Immature natural killer cell (primary cell): ENCODE data around the gene CDC34. TPM values are rescaled to one million over a fixed set of nuclear protein-coding genes. Genes with fewer than 3 reads are reported as not detected.
A peak's percentile ranks its signal among the peaks of the same experiment; 100 is the strongest.

Experiments used
- DNase-seq, 3 donors: peaks; one replicate each; pipeline ENCODE4 v3.0.0; 2022; ENCODE audit warnings: mixed read lengths in 1 of 3
- H3K27ac Mint-ChIP-seq, 6 donors: one replicate each; pipeline ENCODE4 v1.8.0; 2020; ENCODE audit warnings: mixed read lengths in 6 of 6, mild to moderate bottlenecking in 5 of 6, inconsistent platforms in 4 of 6, moderate library complexity in 3 of 6
- H3K27me3 Mint-ChIP-seq, 3 donors: one replicate each; pipeline ENCODE4 v1.8.0; 2020 to 2021; ENCODE audit warnings: low read depth in 3 of 3, mild to moderate bottlenecking in 3 of 3, mixed read lengths in 3 of 3, moderate library complexity in 3 of 3, inconsistent platforms in 1 of 3
- H3K36me3 Mint-ChIP-seq, 3 donors: one replicate each; pipeline ENCODE4 v1.8.0; 2020; ENCODE audit warnings: mixed read lengths in 3 of 3, inconsistent platforms in 2 of 3, mild to moderate bottlenecking in 2 of 3
- H3K4me1 Mint-ChIP-seq, 2 donors: one replicate each; pipeline ENCODE4 v1.8.0; 2020; ENCODE audit warnings: inconsistent platforms in 2 of 2, mild to moderate bottlenecking in 2 of 2, mixed read lengths in 2 of 2, moderate library complexity in 1 of 2
- H3K4me3 Mint-ChIP-seq, 5 donors: one replicate each; pipeline ENCODE4 v1.8.0; 2020; ENCODE audit warnings: mild to moderate bottlenecking in 5 of 5, mixed read lengths in 5 of 5, inconsistent platforms in 3 of 5, moderate library complexity in 3 of 5
- H3K9me3 Mint-ChIP-seq, 6 donors: one replicate each; pipeline ENCODE4 v1.8.0; 2020; ENCODE audit warnings: mild to moderate bottlenecking in 6 of 6, mixed read lengths in 6 of 6, inconsistent platforms in 4 of 6, moderate library complexity in 3 of 6
- polyA plus RNA-seq, 3 donors: library from polyadenylated mRNA; unstranded; fragments of 300-500 nt; fragmentation: Illumina TruSeq; gene quantifications; one replicate each; pipeline ENCODE4 v1.2.3, GENCODE V29; 2021

The CDC34 gene
- polyA plus RNA-seq, 3 donors from 2014 or later = 40.6 to 57.7 (median 48.5) TPM

DNA sequence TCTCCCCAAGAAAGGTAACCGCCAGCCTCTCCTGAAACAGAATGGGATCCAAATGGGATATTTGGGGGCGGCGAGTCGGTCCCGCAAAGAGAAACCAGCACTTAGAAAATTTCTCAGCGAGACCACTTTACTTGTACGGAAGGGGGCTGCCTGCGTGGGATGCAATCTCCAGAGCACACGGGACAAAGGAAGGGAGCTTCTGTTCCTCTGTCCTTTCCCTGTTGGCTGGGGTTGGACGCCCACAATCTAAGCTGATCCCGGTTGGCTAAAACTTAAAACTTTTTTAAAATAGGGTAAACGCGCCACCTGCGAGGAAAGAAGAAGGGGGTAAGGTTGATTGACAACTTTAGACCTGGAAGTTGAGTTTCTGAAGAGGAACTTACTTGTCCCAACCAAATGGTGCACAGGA, 40.0 kb downstream of the CDC34 start:
- Mint-ChIP-seq H3K27me3 (peaks cover 24 to 33% (median 26%) of the 10 kb centered on the region in 3 donors), H3K36me3 (no peaks in the 10 kb centered on the region), H3K4me3 (peak overlapping the region; percentile 89 to 97 (median 91)), H3K27ac (peak overlapping the region; percentile 96 to 99 (median 97)), H3K4me1 (peaks cover 38 to 42% of the 10 kb centered on the region in 2 donors), H3K9me3 (no peaks in the 10 kb centered on the region)
- DNase-seq = peak in 1 of 3 donors; percentile 26

DNA sequence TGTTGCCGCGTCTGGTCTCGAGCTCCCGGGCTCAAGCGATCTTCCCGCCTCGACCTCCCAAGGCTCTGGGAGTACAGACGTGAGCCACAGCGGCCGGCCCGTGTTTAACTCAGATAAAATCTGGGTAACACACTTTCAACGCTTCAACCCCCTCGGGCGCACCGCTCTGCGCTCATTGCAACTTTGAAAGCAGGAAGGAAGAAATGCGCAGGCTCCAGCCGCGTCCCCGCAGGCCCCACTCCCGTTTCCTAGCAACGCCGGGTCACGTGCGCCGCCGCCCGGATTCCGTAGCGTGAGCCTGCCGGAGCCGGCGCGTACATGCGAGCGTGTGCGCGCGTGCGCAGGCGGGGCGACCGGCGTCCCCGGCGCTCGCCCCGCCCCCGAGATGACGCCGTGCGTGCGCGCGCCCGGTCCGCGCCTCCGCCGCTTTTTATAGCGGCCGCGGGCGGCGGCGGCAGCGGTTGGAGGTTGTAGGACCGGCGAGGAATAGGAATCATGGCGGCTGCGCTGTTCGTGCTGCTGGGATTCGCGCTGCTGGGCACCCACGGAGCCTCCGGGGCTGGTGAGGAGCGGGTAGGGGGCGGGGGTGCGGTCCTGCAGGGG, 40.7 kb downstream of the CDC34 start, which contains the start of gene BSG:
BSG (plus strand) TSS at position 457 of the 603 bp plus-strand sequence; CDS start at position 496, 39 bp downstream.
- H3K4me3 Mint-ChIP-seq = peak within 1 kb of the TSS; percentile 89 to 97 (median 91)
- H3K4me1 Mint-ChIP-seq = peaks cover 40 to 48% of the 10 kb centered on the region in 2 donors

DNA sequence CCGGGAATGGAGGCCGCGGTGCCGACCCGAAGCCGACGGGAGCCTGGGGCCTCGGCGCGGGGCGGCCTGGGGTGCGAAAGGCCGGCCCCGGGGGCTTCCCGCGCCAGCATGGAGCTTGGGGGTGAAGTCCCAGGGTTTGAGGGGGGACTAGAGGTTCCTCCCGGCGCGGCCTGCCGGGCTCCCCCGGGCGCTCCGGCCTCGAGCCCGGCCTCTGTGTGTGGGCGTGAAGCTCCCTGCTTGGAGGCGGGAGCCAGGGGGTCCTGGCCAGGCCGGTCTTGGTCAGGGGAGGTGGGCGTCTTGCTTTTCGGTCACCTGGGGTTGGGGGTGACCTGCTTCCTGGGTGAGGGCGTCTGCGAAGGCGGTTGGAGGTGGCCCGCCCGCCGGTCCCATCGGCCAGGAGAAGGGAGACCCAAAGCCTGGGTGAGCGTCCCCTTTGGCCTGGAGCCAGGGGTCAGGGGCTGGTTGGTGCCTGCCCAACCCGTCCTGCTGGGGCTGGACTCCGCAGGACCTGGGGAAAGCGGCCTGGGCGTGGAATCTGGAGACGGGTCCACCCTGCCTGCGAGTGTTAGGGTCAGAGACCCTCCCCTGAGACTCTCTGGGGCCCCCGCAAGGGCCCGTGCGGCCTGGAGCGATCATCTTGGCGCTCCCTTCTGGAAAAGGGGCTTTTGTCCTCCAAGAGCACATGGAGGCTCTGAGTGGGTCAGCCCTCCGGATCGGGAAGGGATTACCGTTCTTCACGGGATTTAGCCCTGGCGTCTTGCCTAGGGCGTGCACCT, 41.4 kb downstream of the CDC34 start:
- DNase-seq = no peak
- Mint-ChIP-seq H3K4me1 (peaks cover 40 to 51% of the 10 kb centered on the region in 2 donors), H3K9me3 (no peaks in the 10 kb centered on the region), H3K27me3 (peaks cover 22 to 32% (median 26%) of the 10 kb centered on the region in 3 donors), H3K27ac (peak overlapping the region in 5 of 6 donors; percentile 57 to 98 (median 76)), H3K36me3 (no peaks in the 10 kb centered on the region), H3K4me3 (peak overlapping the region; percentile 85 to 92 (median 87))

More for the DNA sequence above, 40.7 kb downstream of the CDC34 start, which contains the start of gene BSG:
- Mint-ChIP-seq H3K27ac (peak within 1 kb of the TSS; percentile 96 to 99 (median 97)), H3K9me3 (no peaks in the 10 kb centered on the region), H3K36me3 (no peaks in the 10 kb centered on the region), H3K27me3 (peaks cover 22 to 33% (median 26%) of the 10 kb centered on the region in 3 donors)
- peak; percentile 99 for DNase-seq

DNA sequence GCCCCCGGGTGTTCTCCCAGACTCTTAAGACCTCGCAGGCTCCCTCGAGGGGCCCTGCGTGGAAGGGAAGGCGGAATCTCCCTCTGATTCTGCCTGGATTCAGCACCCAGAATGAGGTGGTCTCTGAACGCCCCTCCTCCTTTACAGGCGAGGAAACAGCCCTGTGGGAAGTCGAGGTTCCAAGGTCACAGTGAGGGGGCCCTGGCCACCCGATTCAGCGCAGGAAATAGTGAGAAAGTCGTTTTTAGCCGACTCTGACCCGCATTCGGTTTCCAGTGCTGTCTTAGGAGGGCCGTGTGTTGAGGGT, 41.9 kb downstream of the CDC34 start:
- DNase-seq = no peak
- H3K27ac Mint-ChIP-seq = peak overlapping the region in 5 of 6 donors; percentile 24 to 81 (median 74)
- no peaks in the 10 kb centered on the region for H3K36me3 Mint-ChIP-seq
- H3K27me3 Mint-ChIP-seq = peaks cover 22 to 32% (median 26%) of the 10 kb centered on the region in 3 donors
- no peaks in the 10 kb centered on the region for H3K9me3 Mint-ChIP-seq
- H3K4me1 Mint-ChIP-seq = peaks cover 42 to 51% of the 10 kb centered on the region in 2 donors
- H3K4me3 Mint-ChIP-seq = peak overlapping the region; percentile 77 to 84 (median 81)

DNA sequence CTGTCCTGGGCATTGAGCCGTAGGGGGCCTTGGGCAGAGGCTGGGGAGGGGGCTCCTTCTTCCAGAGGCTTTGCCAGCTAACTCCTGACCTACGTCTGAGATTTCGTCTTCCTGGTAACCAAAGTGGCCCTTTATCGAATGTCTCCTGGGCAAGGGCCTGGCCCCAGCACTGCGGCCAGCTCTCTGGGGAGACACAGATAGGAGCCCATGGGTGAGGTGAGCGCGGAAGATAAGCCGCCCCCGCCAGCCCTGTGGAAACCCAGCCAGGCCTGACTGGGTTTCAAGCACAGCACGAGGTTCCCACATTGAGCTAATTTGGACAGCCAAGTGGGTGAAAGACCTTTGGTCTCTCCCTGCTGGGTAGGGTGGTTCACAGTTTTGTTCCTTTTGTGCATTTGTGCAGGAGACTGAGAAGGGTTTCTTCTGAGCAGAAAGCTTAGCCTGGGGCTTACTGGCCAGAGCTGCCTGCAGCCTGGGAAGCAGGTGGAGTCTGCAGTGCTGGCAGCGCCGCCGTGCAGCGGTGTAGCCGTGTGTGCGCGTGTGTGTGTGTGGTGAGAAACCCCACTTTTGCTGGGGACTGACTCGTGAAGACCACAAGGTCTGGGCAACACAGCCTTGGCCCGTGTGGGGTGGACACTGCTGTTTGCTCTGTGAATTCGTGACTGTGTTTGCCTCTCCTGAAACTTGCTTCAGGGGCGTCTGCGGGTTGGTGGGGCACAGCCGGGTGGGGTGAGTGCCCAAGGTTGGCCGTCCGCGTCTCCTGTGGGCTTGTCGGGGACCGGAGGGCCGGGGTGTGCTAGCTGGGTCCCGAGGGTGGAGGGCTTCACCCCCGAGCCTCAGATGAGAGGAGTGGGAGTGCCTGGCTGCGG, 43.3 kb downstream of the CDC34 start:
- Mint-ChIP-seq H3K27ac (peak overlapping the region in 5 of 6 donors; percentile 24 to 81 (median 59)), H3K4me3 (peak overlapping the region; percentile 76 to 84 (median 81)), H3K27me3 (peaks cover 18 to 23% (median 18%) of the 10 kb centered on the region in 3 donors), H3K9me3 (no peaks in the 10 kb centered on the region), H3K36me3 (no peaks in the 10 kb centered on the region), H3K4me1 (peaks cover 40 to 47% of the 10 kb centered on the region in 2 donors)
- DNase-seq = peak in 1 of 3 donors; percentile 34

DNA sequence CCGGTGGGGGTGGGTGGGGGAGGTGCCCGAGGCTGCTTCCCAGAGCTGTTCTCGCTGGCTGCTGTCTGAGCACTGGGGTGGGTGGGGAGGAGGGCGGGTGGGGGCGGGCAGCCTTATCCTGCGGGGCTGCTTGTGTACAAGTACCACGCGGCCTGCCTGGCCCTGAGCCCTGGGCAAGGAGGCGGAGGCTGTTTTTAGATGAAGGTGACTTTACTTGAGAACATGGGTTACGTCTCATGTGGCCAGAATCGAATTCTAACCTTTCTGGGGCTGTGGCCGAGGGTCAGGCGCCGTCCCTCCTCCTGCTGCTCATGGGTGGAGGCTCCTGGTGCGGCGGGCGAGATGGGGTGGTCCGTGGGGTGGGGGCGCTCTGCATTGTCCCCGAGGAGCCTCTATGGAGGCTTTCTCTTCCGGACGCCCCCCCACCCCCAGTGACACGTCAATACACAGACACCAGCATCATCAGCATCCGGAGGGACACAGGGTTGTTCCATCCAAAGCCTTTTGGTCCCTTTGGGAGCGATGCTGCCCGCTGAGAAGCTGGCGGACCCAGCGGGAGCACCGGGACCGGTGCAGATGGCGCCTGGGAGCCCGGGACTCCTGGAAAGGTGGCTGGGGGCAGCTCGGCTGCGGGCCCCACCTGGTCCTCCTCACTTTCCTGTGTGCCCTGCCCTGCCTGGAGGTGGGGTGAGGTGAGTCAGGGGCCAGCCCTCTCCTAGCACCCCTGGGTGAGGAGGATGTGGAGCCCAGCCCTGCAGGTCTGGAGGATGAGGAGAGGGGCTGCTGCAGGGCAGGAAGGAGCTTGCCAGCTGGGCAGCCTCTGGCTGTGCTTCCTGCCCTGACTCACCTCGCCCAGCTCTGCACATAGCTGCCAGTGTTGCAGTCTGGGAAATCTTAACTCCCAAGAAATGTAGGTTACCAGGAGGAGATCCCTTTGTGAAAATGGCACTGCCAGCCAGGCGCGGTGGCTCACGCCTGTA, 44.3 kb downstream of the CDC34 start:
- Mint-ChIP-seq H3K27me3 (peaks cover 12 to 17% (median 12%) of the 10 kb centered on the region in 3 donors), H3K9me3 (no peaks in the 10 kb centered on the region), H3K4me1 (peaks cover 38 to 44% of the 10 kb centered on the region in 2 donors), H3K27ac (no peak overlapping the region), H3K4me3 (peak overlapping the region in 3 of 5 donors; percentile 24 to 84 (median 36)), H3K36me3 (no peaks in the 10 kb centered on the region)
- no peak for DNase-seq

DNA sequence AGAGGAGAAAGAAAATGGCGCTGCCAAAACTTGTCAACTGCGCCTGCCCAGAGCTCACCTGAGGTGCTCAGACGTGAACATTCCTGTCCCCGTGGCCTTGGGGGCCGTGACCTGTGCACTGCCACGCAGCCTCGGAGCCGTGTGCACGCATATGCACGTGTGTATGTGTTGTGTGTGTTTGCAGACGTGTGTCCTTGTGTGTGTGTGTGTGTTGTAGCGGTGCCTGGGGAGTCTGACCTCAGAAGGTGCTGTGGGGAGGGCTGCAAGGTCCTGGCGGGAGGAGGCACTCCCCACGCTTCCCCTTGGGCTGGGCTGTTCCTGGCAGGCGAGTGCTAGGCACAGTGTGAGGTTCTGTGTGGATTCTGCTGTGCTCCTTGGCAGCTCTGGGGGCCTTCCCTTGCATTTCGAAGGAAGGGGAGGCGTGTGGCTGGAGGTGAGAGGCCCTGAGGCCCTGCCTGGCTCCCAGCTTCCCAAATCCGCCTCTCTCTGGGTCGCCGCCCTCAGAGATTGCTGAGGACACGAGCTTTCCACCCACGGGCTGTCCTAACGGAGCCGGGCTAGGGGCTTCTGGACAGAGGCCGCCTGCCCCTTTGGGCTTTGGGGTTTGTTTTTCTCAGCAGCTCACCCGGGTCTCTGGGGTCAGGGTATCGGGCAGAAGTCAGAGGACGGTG, 45.3 kb downstream of the CDC34 start:
- Mint-ChIP-seq H3K36me3 (no peaks in the 10 kb centered on the region), H3K4me1 (peaks cover 29 to 33% of the 10 kb centered on the region in 2 donors), H3K27me3 (peaks cover 3 to 6% (median 3%) of the 10 kb centered on the region in 3 donors), H3K27ac (no peak overlapping the region), H3K4me3 (no peak overlapping the region), H3K9me3 (no peaks in the 10 kb centered on the region)
- no peak for DNase-seq

DNA sequence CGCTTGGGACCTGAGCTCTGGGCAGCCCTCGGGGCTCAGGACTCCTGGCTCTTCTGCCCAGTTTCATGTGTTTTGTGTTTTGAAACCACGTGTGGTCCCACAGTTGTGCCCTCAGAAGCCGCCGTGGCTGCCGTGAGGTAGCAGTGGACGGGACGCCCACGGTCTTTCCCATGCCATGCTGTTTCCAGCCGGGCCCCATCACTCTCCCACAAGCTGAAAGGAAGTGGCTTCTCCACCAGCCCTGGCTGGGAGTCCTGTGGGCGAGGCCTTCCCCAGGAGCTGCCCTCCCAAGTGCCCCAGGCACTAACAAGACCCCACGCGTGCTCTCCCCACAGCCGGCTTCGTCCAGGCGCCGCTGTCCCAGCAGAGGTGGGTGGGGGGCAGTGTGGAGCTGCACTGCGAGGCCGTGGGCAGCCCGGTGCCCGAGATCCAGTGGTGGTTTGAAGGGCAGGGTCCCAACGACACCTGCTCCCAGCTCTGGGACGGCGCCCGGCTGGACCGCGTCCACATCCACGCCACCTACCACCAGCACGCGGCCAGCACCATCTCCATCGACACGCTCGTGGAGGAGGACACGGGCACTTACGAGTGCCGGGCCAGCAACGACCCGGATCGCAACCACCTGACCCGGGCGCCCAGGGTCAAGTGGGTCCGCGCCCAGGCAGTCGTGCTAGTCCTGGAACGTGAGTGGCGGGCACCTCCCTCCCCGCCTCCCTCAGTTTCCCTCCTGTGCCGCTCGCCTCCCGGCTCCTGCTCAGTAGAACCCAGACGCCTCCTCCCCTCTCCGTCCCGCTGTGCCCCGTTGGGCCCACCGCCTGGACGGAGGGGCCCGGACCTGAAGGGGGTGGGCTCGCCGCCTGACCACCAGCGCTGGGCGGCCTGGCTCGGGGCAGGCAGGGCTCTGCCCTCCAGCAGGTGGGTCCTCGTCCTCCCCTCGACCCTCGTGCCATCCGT, 46.2 kb downstream of the CDC34 start:
- Mint-ChIP-seq H3K27ac (no peak overlapping the region), H3K36me3 (no peaks in the 10 kb centered on the region), H3K27me3 (peaks cover 0 to 3% (median 0%) of the 10 kb centered on the region in 3 donors), H3K9me3 (no peaks in the 10 kb centered on the region), H3K4me3 (no peak overlapping the region), H3K4me1 (peaks cover 27 to 28% of the 10 kb centered on the region in 2 donors)
- DNase-seq = no peak

DNA sequence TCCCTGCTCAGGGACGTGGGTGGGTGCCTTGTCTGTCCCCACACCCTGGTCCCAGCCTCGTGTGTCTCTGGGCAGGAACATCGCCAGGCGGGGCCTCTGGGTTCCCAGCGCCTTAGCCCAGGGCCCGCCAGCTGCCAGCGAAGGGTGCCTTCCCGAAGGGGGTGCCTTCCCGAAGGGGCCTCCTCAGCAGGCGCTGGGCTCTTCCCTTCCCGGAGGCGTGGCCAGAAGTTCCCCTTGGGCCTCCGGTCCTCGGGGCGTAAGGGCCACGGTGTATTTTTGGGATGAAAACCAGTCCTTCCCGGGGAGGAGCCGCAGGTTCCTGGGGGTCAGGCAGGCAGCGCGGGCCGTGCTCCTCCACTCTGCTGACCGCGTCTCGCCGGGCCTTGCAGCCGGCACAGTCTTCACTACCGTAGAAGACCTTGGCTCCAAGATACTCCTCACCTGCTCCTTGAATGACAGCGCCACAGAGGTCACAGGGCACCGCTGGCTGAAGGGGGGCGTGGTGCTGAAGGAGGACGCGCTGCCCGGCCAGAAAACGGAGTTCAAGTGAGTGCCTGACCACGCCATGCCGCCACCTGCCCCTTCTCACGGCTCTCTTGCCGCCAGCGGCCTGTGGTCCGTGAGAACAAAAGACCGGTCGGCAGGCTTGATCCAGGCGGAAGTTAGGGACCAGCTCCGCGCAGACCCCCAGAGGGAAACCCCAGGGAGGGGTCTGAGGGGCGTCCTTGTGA, 47.7 kb downstream of the CDC34 start:
- H3K27me3 Mint-ChIP-seq = peaks cover 0 to 6% (median 0%) of the 10 kb centered on the region in 3 donors
- no peaks in the 10 kb centered on the region for H3K36me3 Mint-ChIP-seq
- no peaks in the 10 kb centered on the region for H3K9me3 Mint-ChIP-seq
- no peak overlapping the region for H3K27ac Mint-ChIP-seq
- no peak overlapping the region for H3K4me3 Mint-ChIP-seq
- DNase-seq = no peak
- peaks cover 18 to 21% of the 10 kb centered on the region in 2 donors for H3K4me1 Mint-ChIP-seq

DNA sequence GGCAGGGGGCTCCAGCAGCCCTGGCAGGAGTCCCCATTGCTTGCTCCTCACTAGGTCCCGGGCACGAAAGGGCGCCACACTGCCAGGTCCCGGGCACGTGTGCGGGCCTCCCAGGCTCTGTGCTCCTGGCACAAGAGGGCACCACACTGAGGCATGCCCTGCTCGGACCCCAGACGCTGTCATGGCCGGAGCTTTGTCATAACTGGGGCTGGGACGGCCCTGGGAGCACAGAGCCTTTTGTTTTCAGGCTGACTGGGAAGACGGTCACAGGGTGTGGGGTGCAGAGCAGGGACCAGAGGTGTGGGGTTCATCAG, 48.2 kb downstream of the CDC34 start:
- no peaks in the 10 kb centered on the region for H3K36me3 Mint-ChIP-seq
- H3K27me3 Mint-ChIP-seq = peaks cover 0 to 6% (median 1%) of the 10 kb centered on the region in 3 donors
- no peak for DNase-seq
- H3K4me3 Mint-ChIP-seq = no peak overlapping the region
- H3K27ac Mint-ChIP-seq = no peak overlapping the region
- peaks cover 13 to 16% of the 10 kb centered on the region in 2 donors for H3K4me1 Mint-ChIP-seq
- no peaks in the 10 kb centered on the region for H3K9me3 Mint-ChIP-seq

DNA sequence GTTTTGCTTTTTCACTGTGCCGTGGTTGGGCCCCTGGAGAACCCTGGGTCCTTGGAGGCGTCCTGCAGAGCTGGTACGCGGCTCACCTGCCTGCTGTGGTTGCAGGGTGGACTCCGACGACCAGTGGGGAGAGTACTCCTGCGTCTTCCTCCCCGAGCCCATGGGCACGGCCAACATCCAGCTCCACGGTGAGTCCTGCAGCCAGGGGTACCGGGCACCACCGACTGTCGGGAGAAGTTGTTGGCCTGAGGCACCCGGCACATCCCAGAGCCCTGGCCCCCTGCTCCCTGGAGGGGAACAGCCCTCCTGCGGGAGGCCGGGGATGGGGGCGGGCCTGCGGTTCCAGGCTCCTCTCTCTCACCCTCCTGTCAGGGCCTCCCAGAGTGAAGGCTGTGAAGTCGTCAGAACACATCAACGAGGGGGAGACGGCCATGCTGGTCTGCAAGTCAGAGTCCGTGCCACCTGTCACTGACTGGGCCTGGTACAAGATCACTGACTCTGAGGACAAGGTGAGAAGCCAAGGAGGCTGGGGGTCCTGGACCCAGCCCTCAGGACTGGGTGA, 48.8 kb downstream of the CDC34 start:
- H3K36me3 Mint-ChIP-seq = no peaks in the 10 kb centered on the region
- no peak overlapping the region for H3K27ac Mint-ChIP-seq

More for the DNA sequence above, 48.8 kb downstream of the CDC34 start:
- Mint-ChIP-seq H3K27me3 (peaks cover 0 to 3% (median 1%) of the 10 kb centered on the region in 3 donors), H3K4me3 (no peak overlapping the region), H3K9me3 (no peaks in the 10 kb centered on the region), H3K4me1 (peaks cover 9 to 12% of the 10 kb centered on the region in 2 donors)
- DNase-seq = no peak
